Mucosa of rectum (tissue), 2 donors: Measurements from ENCODE around the gene APBB2.

Source experiments
- H3K27ac ChIP-seq, 2 donors: one replicate each; pipeline ENCODE4 v1.7.0; 2013; ENCODE audit warnings: inconsistent platforms in 2 of 2, low read depth in 2 of 2, low read length in 2 of 2
- H3K27me3 ChIP-seq, 2 donors: one replicate each; pipeline ENCODE4 v1.7.0; 2013; ENCODE audit warnings: low read length in 2 of 2; ENCODE audit not compliant: control insufficient read depth in 2 of 2, insufficient read depth in 2 of 2
- H3K36me3 ChIP-seq, 2 donors: one replicate each; pipeline ENCODE4 v1.7.0; 2013; ENCODE audit warnings: low read length in 2 of 2; ENCODE audit not compliant: control insufficient read depth in 2 of 2, insufficient read depth in 2 of 2
- H3K4me1 ChIP-seq, 2 donors: one replicate each; pipeline ENCODE4 v1.7.0; 2013; ENCODE audit warnings: low read length in 2 of 2, mild to moderate bottlenecking in 1 of 2; ENCODE audit not compliant: control insufficient read depth in 2 of 2, insufficient read depth in 2 of 2
- H3K4me3 ChIP-seq, 2 donors: one replicate each; pipeline ENCODE4 v1.7.0; 2013; ENCODE audit warnings: low read length in 2 of 2
- H3K9ac ChIP-seq, 2 donors: one replicate each; pipeline ENCODE4 v1.7.0; 2013; ENCODE audit warnings: low read length in 2 of 2, low read depth in 1 of 2, mild to moderate bottlenecking in 1 of 2
- H3K9me3 ChIP-seq, 2 donors: one replicate each; pipeline ENCODE4 v1.7.0; 2013; ENCODE audit warnings: low read length in 2 of 2; ENCODE audit not compliant: control insufficient read depth in 2 of 2
- donor health status: healthy.
- donor health status: Normal muscosa, but diverticular disease.

The APBB2 gene

GRCh38 chr4:41014158-41014557, 200.2 kb downstream of the APBB2 start:
- no peaks in the 10 kb centered on the region for H3K4me1 ChIP-seq
- H3K4me3 ChIP-seq, result no peak overlapping the region
- H3K36me3 ChIP-seq, result peaks cover 0 to 3% of the 10 kb centered on the region in 2 donors
- no peaks in the 10 kb centered on the region for H3K27me3 ChIP-seq
- H3K27ac ChIP-seq, result no peak overlapping the region
- H3K9ac ChIP-seq, result no peak overlapping the region
- H3K9me3 ChIP-seq, result no peaks in the 10 kb centered on the region

GRCh38 chr4:41013746-41014145, 200.6 kb downstream of the APBB2 start:
- Histone ChIP-seq H3K4me3 (no peak overlapping the region), H3K9ac (no peak overlapping the region), H3K27ac (no peak overlapping the region), H3K9me3 (no peaks in the 10 kb centered on the region), H3K27me3 (no peaks in the 10 kb centered on the region), H3K4me1 (no peaks in the 10 kb centered on the region), H3K36me3 (peaks cover 0 to 3% of the 10 kb centered on the region in 2 donors)

GRCh38 chr4:41012911-41013310, 201.4 kb downstream of the APBB2 start:
- H3K27ac ChIP-seq, result no peak overlapping the region
- H3K36me3 ChIP-seq, result peaks cover 0 to 3% of the 10 kb centered on the region in 2 donors
- H3K27me3 ChIP-seq, result no peaks in the 10 kb centered on the region
- no peaks in the 10 kb centered on the region for H3K4me1 ChIP-seq
- H3K4me3 ChIP-seq, result no peak overlapping the region
- H3K9ac ChIP-seq, result no peak overlapping the region
- H3K9me3 ChIP-seq, result no peaks in the 10 kb centered on the region

- H3K36me3 ChIP-seq, result peaks cover 0 to 3% of the 10 kb centered on the region in 2 donors
- no peak overlapping the region for H3K4me3 ChIP-seq
- no peaks in the 10 kb centered on the region for H3K4me1 ChIP-seq
- H3K9me3 ChIP-seq, result no peaks in the 10 kb centered on the region
- H3K27ac ChIP-seq, result no peak overlapping the region
- H3K27me3 ChIP-seq, result no peaks in the 10 kb centered on the region
- H3K9ac ChIP-seq, result no peak overlapping the region
These were observed 202.0 kb downstream of the APBB2 start for GRCh38 chr4:41012293-41012692.

- Histone ChIP-seq H3K9ac (no peak overlapping the region), H3K9me3 (no peaks in the 10 kb centered on the region), H3K27ac (no peak overlapping the region), H3K4me1 (no peaks in the 10 kb centered on the region), H3K4me3 (no peak overlapping the region), H3K36me3 (peaks cover 0 to 3% of the 10 kb centered on the region in 2 donors), H3K27me3 (no peaks in the 10 kb centered on the region)
These were observed 204.9 kb downstream of the APBB2 start for GRCh38 chr4:41009411-41009810.

GRCh38 chr4:41006141-41006540, 208.2 kb downstream of the APBB2 start:
- no peaks in the 10 kb centered on the region for H3K27me3 ChIP-seq
- H3K9me3 ChIP-seq, result no peaks in the 10 kb centered on the region
- no peak overlapping the region for H3K4me3 ChIP-seq
- no peak overlapping the region for H3K27ac ChIP-seq
- no peak overlapping the region for H3K9ac ChIP-seq
- no peaks in the 10 kb centered on the region for H3K4me1 ChIP-seq
- no peaks in the 10 kb centered on the region for H3K36me3 ChIP-seq

- H3K36me3 ChIP-seq, result no peaks in the 10 kb centered on the region
- no peaks in the 10 kb centered on the region for H3K9me3 ChIP-seq
These were observed 212.0 kb downstream of the APBB2 start for GRCh38 chr4:41002309-41002708.

GRCh38 chr4:41000356-41000755, 214.0 kb downstream of the APBB2 start:
- H3K4me3 ChIP-seq, result no peak overlapping the region
- H3K4me1 ChIP-seq, result no peaks in the 10 kb centered on the region
- no peak overlapping the region for H3K9ac ChIP-seq
- no peaks in the 10 kb centered on the region for H3K36me3 ChIP-seq
- H3K9me3 ChIP-seq, result no peaks in the 10 kb centered on the region
- no peaks in the 10 kb centered on the region for H3K27me3 ChIP-seq
- no peak overlapping the region for H3K27ac ChIP-seq

More at GRCh38 chr4:41002309-41002708, 212.0 kb downstream of the APBB2 start:
- Histone ChIP-seq H3K4me1 (no peaks in the 10 kb centered on the region), H3K9ac (no peak overlapping the region), H3K27me3 (no peaks in the 10 kb centered on the region), H3K4me3 (no peak overlapping the region), H3K27ac (no peak overlapping the region)

- H3K4me1 ChIP-seq, result no peaks in the 10 kb centered on the region
- no peaks in the 10 kb centered on the region for H3K9me3 ChIP-seq
- no peak overlapping the region for H3K4me3 ChIP-seq
- H3K36me3 ChIP-seq, result no peaks in the 10 kb centered on the region
- no peak overlapping the region for H3K27ac ChIP-seq
- no peak overlapping the region for H3K9ac ChIP-seq
- no peaks in the 10 kb centered on the region for H3K27me3 ChIP-seq
These were observed 215.5 kb downstream of the APBB2 start for GRCh38 chr4:40998675-40999358.

- Histone ChIP-seq H3K36me3 (no peaks in the 10 kb centered on the region), H3K4me1 (no peaks in the 10 kb centered on the region), H3K9me3 (no peaks in the 10 kb centered on the region), H3K4me3 (no peak overlapping the region), H3K27me3 (no peaks in the 10 kb centered on the region), H3K9ac (no peak overlapping the region), H3K27ac (no peak overlapping the region)
These were observed 218.5 kb downstream of the APBB2 start for GRCh38 chr4:40995850-40996249.
